ENCODE results near the gene KCNQ1. TPM values are rescaled to one million over a fixed set of nuclear protein-coding genes. Genes with fewer than 3 reads are reported as not detected.

KCNQ1 gene
- total and polyA plus RNA-seq, 2 of the 13 experiments (the other 11 are each of a cell fraction or from before 2014, with no cell fraction given): 0.02 to 0.08 TPM

DNA sequence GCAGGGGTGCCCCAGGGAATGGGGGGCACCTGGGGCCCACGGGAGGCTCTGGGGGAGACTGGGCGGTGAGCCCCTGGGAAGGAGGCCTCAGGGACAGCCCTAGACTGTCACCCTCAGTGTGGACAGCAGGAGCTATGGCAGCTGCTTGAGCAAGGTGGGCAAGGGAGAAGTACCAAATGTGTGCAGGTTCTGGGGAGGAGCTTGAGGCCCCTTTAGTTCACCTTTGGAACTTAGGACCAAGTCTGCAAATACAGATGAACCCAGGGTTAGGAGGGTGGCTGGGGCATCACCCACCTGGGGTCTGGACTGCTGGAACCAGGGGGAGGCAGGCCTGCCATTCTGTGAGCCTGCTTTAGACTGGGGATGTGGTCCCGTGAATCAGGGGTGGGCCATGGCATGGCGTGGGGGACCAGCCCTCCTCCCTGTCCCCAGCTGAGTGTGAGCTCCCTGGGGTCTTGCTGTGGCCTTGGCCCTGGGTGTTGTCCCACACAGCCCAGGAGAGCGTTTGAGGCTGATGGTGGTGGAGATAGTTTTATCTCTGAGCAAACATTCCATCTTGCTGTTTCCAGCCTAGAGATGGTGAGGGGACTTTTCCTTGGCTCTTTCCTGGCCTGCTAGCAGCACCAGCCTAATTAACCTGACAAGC, 122.3 kb downstream of the KCNQ1 start (continued):
- TF ChIP-seq, protein P1, sequence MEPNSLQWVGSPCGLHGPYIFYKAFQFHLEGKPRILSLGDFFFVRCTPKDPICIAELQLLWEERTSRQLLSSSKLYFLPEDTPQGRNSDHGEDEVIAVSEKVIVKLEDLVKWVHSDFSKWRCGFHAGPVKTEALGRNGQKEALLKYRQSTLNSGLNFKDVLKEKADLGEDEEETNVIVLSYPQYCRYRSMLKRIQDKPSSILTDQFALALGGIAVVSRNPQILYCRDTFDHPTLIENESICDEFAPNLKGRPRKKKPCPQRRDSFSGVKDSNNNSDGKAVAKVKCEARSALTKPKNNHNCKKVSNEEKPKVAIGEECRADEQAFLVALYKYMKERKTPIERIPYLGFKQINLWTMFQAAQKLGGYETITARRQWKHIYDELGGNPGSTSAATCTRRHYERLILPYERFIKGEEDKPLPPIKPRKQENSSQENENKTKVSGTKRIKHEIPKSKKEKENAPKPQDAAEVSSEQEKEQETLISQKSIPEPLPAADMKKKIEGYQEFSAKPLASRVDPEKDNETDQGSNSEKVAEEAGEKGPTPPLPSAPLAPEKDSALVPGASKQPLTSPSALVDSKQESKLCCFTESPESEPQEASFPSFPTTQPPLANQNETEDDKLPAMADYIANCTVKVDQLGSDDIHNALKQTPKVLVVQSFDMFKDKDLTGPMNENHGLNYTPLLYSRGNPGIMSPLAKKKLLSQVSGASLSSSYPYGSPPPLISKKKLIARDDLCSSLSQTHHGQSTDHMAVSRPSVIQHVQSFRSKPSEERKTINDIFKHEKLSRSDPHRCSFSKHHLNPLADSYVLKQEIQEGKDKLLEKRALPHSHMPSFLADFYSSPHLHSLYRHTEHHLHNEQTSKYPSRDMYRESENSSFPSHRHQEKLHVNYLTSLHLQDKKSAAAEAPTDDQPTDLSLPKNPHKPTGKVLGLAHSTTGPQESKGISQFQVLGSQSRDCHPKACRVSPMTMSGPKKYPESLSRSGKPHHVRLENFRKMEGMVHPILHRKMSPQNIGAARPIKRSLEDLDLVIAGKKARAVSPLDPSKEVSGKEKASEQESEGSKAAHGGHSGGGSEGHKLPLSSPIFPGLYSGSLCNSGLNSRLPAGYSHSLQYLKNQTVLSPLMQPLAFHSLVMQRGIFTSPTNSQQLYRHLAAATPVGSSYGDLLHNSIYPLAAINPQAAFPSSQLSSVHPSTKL (CRISPR knock-in tag; IDR thresholded peaks at IDR 0.05): peak; percentile 21; the same call in 1 of the 2 replicates
- no peak for TF ChIP-seq ZNF160 (CRISPR knock-in tag; IDR thresholded peaks at IDR 0.05)
- no peak for TF ChIP-seq CREM (IDR thresholded peaks at IDR 0.05)
- TF ChIP-seq CREM (CRISPR knock-in tag; IDR thresholded peaks at IDR 0.05): no peak
- TF ChIP-seq FOSL2 (CRISPR knock-in tag; IDR thresholded peaks at IDR 0.05): no peak; the same call in 1 of the 2 replicates
- TF ChIP-seq, protein P2, sequence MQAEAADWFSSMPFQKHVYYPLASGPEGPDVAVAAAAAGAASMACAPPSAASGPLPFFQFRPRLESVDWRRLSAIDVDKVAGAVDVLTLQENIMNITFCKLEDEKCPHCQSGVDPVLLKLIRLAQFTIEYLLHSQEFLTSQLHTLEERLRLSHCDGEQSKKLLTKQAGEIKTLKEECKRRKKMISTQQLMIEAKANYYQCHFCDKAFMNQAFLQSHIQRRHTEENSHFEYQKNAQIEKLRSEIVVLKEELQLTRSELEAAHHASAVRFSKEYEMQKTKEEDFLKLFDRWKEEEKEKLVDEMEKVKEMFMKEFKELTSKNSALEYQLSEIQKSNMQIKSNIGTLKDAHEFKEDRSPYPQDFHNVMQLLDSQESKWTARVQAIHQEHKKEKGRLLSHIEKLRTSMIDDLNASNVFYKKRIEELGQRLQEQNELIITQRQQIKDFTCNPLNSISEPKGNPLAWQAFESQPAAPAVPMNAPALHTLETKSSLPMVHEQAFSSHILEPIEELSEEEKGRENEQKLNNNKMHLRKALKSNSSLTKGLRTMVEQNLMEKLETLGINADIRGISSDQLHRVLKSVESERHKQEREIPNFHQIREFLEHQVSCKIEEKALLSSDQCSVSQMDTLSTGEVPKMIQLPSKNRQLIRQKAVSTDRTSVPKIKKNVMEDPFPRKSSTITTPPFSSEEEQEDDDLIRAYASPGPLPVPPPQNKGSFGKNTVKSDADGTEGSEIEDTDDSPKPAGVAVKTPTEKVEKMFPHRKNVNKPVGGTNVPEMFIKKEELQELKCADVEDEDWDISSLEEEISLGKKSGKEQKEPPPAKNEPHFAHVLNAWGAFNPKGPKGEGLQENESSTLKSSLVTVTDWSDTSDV (CRISPR knock-in tag; IDR thresholded peaks at IDR 0.05): no peak
- no peak for TF ChIP-seq RNF2 (conservative IDR thresholded peaks at IDR 0.05; ENCODE audit: low read depth)
- no peak for TF ChIP-seq NR2F2 (IDR thresholded peaks at IDR 0.05; ENCODE audit: borderline replicate concordance, low read depth)
- TF ChIP-seq HOXA3 (CRISPR knock-in tag; IDR thresholded peaks at IDR 0.05): peak; percentile 62; the same call in 1 of the 2 replicates
- no peak for TF ChIP-seq ZNF879 (CRISPR knock-in tag; IDR thresholded peaks at IDR 0.05)
- TF ChIP-seq ATM (IDR thresholded peaks at IDR 0.05; ENCODE audit: borderline replicate concordance): no peak
- TF ChIP-seq, protein P3, sequence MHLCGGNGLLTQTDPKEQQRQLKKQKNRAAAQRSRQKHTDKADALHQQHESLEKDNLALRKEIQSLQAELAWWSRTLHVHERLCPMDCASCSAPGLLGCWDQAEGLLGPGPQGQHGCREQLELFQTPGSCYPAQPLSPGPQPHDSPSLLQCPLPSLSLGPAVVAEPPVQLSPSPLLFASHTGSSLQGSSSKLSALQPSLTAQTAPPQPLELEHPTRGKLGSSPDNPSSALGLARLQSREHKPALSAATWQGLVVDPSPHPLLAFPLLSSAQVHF (CRISPR knock-in tag; IDR thresholded peaks at IDR 0.05): no peak
- TF ChIP-seq, protein P4, sequence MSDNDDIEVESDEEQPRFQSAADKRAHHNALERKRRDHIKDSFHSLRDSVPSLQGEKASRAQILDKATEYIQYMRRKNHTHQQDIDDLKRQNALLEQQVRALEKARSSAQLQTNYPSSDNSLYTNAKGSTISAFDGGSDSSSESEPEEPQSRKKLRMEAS (IDR thresholded peaks at IDR 0.05): 0 out of 2 replicates have a peak, but pooled peaks have one; percentile 10
- TF ChIP-seq ZNF737 (CRISPR knock-in tag; IDR thresholded peaks at IDR 0.05; ENCODE audit: borderline replicate concordance): no peak
- TF ChIP-seq, protein P5, sequence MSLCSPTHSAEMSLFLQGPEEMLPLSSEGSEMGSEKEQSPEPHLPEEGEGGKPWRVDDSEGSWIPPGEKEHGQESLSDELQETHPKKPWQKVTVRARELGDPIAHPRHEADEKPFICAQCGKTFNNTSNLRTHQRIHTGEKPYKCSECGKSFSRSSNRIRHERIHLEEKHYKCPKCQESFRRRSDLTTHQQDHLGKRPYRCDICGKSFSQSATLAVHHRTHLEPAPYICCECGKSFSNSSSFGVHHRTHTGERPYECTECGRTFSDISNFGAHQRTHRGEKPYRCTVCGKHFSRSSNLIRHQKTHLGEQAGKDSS (CRISPR knock-in tag; IDR thresholded peaks at IDR 0.05; ENCODE audit: borderline replicate concordance, low read depth): no peak
- TF ChIP-seq BRD4 (CRISPR knock-in tag; IDR thresholded peaks at IDR 0.05): peak; percentile 71; the same call in 1 of the 2 replicates
- TF ChIP-seq ZNF263 (CRISPR knock-in tag; IDR thresholded peaks at IDR 0.05): 0 out of 2 replicates have a peak, but pooled peaks have one; percentile 39
- TF ChIP-seq PITX1 (CRISPR knock-in tag; IDR thresholded peaks at IDR 0.05): peak; percentile 63
- TF ChIP-seq, protein P6, sequence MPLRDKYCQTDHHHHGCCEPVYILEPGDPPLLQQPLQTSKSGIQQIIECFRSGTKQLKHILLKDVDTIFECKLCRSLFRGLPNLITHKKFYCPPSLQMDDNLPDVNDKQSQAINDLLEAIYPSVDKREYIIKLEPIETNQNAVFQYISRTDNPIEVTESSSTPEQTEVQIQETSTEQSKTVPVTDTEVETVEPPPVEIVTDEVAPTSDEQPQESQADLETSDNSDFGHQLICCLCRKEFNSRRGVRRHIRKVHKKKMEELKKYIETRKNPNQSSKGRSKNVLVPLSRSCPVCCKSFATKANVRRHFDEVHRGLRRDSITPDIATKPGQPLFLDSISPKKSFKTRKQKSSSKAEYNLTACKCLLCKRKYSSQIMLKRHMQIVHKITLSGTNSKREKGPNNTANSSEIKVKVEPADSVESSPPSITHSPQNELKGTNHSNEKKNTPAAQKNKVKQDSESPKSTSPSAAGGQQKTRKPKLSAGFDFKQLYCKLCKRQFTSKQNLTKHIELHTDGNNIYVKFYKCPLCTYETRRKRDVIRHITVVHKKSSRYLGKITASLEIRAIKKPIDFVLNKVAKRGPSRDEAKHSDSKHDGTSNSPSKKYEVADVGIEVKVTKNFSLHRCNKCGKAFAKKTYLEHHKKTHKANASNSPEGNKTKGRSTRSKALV (CRISPR knock-in tag; IDR thresholded peaks at IDR 0.05): no peak

Measured in HepG2 (cell line).